Islet of Langerhans (tissue), 1 donor: ENCODE measurements around the gene PEX16.

Experiments
- FAIRE-seq: peaks from one replicate; lab custom pipeline; 2011; peaks lifted over from hg19 to GRCh38; lab: Jason Lieb, UNC

Gene PEX16

DNA sequence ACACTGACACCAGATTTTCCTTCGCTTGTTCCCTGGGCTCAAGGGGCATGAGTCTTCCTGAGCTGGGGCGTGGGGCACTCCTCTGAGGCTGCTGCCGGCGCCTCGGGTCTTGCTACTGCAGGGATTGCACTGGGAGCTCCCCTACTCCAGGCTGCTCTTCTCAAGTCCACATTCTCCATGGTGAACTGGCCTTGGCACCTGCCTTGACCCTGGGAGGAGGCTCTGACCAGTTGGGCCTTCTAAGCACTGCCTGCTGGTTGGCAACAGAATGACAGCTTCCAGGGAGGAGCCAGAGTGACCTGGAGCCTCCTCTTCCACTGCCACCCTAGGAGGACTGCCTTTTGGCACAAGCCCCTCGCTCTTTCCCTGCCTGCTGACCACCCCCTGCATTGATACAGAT lies 20.1 kb downstream of the PEX16 start:
- FAIRE-seq: no peak

DNA sequence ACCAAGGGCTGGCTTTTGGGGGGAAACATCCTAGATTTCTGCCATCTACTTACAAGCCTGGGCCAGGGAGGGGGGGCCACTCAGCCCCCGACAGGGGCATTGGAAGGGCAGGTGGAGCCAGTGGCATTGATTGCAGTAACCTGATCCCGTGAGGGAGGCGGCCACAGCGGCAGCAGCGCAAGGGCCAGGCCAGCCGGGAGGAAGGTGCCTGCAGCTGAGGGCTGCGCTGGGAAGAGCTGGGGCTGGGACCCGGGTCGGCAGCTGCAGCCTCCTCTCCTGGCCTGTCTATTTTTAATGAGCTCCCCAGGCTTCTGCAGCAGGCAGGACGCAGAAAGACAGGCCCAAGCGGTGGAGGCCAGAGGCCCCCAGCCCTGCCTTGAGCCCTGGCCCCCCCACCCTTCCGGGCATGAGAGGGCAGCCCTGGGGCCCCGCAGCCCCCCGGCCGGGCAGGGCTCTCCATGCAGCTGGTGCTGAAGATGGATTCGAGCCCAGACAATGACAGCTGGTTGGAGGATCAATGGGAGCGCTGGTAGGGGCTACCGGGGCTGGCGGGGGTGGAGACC lies 21.2 kb downstream of the PEX16 start:
- no peak for FAIRE-seq

DNA sequence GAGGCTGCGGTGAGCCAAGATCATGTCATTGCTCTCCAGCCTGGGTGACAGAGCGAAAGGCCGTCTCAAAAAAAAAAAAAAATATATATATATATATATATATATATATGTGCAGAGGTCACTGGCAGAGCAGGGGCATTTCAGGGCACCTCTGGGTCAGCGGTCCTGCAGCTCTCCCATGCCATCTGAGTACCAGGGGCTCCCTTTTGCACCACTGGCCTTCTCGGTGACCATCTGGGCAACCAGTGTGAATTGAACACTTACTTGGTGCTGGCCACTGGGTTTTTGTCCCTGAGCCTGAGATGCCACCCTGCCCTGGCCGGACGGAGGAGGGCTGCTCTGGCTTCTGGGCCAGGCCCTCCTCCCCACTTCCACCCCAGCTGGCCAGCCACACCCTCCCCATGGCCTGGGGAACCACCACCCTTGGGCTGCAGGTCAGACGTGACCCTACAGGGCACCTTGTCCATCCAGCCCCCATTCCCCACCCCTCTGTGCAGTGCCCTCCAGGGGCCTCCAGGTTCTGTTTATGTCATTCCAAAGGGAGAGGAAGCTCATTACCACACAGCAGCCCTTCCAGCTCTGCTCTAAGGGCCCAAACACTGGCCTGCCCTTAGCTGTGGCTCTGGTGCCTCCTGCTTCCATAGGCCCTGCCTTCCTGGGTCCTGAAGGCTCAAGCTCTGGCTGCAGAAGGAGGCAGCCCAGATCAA lies 22.0 kb downstream of the PEX16 start:
- FAIRE-seq: no peak

DNA sequence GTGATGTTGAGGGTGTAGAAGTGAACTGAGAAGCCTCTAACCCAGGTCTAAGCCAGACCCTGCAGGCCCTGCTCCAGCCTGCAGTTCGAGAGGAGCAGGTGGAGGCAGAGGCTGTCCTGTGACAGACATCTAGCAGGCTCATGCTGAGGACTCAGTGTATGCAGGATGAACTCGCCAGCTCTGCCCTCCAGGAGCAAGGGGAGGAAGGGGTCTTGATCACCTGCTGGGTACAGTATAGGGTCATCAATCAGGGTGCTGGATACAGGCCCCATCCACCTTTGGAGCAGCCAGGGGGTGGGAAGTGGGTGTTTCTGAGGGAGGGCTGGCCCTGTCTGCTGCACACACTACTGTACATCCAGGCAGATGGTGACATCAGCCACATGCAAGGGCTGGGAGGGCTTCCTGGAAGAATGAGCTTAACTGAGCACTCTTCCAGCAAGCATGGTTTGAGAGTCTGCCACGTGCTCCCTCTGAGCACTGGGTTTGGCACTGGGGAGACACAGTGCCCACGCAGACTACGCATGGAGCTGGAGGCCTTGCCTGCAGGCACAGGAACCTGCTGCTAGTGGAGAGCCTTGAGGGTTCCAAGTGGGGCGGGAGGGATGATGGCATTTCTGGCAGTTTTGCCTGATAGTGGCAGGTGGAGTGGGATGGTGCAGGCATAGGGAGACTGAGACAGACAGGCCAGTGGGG lies 23.0 kb downstream of the PEX16 start:
- no peak for FAIRE-seq

DNA sequence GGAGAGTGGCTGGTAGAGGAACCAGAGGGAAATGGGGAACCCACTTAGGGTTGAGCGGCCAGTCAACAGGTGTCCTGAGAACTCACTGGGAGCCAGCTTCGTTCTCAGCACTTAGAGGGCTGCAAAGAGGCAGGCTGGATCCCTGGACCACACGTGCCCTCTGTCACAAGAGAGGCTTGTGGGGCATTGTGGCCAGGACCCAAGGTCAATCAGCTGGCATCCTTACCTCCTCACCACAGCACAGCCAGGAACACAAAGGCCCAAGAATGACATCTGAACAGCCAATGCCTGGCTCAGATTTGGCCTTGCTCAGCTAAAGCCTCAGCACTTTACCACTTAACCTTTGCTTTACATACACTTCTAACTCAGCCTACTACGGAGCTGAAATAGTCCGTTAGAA lies 24.8 kb downstream of the PEX16 start:
- no peak for FAIRE-seq

DNA sequence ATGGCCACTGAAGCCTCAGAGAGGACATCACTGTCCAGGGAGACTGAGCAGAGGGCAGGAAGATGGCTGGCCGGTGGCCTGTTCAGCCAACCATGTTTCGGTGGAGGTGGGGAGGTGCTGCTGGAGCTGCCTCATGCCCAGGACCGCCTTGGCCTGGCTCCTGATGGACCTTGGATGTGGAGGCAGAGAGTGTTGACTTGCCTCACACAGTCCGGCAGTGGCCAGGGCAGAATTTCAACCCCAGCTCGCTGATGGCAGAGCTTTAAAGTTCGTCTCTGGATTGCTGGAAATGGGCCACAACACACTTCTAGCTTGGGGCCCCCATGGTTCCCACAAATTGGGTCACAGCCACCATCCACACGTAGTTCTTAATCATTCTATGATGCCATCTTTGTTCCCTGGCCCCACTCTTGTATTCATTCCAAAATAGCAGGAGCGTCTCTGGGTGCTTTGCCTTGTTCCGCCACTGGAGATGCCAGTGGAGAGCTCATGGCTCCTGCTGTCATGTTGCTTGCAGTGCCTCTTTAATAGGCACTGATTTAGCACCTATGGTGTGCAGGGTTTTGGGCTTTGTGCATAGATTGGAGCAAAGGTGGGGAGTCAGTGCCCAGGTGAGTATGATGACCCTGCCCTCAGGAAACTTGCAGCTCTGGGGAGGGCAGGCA lies 26.7 kb downstream of the PEX16 start:
- no peak for FAIRE-seq

DNA sequence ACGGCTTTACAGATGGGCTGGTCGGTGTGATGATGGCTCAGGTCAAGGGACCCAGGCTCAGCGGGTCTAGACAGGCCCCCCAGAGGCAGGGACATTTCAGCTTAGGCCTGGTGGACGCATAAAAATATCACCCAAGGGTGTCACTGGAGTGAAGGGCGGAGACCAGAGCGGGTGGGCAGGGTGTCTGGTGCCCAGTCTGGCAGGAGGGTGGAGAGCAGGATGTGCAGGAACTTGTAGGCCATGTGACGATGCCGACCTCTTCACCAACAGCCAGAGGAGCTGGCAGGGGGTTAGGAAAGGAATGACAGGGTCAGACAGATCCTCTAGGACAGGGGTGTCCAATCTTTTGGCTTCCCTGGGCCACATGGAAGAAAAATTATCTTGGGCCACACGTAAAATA lies 27.7 kb downstream of the PEX16 start:
- no peak for FAIRE-seq

DNA sequence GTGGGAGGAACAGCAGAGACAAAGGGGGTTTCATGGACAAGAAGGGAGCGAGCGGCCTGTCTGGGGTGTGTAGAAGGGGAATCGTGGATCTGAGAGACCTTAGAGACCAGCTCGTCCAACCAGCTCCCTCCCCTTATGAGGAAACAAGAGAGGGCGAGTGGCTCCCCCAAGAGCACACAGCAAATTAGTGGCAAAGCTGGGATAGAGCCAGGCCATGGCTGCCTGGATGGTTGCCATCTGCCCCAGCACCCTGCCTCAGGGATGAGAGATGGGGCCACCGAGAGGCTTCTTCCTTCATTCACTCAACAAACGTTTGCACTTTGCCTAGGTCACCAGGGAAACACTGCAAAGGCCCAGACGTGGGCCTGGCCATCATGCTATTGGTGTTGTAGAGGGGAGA lies 28.1 kb downstream of the PEX16 start:
- no peak for FAIRE-seq

DNA sequence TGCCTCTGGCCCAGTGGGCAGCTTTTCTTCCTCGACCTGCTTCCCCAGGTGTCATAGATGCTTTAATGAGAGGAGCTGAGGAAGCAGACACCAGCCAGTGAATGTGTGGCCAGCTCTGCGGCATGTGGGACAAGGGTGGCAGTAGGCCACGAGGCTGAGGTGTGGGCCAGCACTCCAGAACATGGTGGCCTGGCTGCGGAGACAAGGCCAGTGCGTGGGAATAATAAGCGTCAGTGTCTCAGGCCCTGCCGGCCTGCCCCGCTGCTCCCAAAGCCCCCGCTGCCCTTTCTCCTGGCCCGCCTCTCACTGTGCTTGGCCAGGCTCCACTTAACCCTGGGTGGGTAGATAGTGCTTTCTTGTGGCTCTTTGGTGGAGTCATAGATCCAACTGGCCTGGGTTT lies 30.1 kb downstream of the PEX16 start:
- FAIRE-seq: no peak

DNA sequence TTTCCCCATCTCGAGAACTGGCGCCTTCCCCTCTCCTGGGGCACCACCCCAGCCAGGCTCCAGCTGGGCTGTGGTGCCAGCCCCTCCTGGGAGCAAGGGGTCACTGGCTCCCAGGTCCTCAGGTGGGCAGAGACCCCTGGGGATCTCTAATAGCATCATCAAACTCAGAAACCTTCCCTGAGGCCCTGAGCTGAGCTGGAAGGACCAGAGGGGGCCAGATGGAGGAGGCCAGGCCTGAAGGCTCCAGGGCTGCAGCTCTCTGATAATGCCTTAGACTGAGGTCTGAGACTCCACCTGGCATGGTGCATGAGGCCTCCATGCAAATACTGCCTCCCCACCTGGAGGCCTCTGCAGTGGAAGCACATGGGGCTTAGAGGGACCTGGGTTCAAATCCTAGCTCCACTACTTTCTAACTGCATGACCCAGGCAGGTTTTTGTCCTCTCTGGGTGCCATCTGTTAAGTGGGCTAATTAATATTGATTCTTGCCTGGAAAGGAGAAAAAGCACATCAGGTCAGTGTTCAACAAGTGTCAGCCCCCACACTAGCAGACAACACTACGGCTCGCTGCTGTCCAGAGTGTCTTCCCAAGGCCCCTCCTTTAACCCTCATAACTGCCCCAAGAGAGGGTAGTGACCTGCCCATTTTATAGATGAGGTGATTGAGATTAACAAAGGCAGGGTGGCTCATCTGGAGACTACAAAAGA lies 30.7 kb downstream of the PEX16 start:
- FAIRE-seq: no peak

DNA sequence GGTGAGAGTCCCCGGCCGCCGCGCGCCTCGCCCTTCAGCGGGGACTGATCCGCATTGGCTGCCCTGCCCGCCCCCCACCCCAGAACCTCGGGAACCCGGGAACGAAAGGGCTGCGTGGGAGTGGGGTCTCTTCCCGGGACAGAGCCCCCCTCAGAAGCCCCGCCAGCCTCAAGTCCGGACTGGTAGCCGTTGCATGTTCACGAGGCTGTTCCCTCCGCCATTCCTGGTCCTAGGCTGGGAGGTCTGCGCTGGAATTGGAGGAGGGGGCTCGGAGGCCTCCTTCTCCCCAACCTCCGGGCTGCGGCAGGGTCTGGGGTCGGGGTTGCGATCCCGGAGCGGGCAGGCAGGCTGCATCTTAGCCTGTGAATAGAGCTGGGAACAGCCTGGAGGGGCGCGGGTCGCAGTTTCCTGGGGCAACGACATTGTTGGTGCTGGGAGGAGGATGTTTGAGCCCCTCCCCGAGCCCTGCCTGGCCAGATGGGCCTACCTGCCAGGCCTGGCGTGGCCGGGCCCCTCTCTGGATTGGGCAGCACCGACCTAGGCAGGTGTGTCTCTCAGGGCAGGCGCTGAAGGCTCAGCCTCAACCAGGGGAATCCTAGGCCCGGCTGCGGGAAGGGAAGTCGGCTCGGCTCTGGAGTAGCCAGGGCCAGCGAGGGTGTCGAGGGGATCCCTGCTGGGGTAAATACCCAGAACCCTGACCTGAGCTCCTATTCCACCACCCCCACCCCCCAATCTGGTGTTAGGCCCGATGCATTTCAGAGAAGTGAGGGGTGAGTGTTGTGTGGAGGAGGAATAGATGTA lies 31.6 kb downstream of the PEX16 start:
- no peak for FAIRE-seq

DNA sequence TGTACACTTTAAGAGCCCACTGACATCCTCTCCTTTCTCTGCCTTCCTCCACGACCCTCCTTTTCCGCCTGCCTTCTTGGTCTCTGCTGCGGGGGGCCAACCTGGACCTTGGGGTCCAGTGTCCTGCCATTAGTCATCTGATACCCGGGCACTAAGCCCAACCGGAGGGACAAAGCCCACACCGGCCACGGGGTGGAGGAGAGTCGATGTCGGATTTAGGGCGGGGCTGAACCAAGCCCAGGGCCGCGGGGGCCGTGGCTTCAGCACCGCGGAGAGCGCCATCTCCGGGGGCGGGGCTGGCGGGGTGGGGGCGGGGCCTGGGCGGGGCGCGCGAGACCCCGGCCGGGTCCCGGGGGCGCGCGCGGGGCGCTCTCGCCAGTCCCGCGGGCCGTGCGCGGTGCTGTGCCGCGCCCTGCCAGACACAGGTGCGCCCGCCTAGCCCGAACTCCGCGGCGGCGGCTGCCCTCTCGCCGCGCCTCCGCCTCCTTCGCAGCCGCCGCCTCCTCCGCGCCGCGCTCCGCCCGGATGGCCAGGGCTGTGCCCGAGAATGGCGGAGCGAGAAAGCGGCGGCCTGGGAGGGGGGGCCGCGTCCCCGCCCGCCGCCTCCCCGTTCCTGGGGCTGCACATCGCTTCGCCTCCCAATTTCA lies 32.3 kb downstream of the PEX16 start, which contains the start of gene MAPK8IP1:
MAPK8IP1 (plus strand) TSS at position 378 of the 647 bp plus-strand sequence; CDS start at position 548, 170 bp downstream.
- FAIRE-seq: no peak

DNA sequence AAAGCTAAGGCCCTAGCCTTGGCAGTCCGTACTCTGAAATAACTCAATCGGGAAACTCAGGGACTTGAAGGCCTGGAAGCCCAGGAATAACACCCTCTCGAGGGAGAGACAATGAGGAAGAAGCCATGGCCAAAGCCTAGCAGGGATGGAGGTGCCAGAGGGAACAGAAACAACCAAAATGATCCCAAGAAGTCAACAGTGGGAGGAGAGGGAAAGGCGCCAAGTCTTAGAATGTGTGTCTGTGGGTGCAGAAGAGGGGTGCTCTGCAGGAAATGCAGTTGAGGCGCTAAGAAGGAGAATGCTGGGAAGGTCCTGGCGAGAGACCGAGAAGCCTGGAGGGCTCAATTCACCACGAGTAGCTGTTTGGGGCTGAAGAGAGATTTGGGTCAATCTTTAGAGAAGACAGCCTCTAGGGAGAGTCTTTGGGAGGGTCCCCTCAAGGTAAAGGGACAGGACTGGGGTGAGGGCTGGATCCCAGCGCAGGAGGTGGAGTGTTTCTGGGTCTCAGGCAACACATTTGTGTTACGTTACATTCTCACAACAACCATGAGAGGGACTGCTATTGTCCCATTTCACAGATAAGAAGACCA lies 33.0 kb downstream of the PEX16 start:
- FAIRE-seq: no peak

DNA sequence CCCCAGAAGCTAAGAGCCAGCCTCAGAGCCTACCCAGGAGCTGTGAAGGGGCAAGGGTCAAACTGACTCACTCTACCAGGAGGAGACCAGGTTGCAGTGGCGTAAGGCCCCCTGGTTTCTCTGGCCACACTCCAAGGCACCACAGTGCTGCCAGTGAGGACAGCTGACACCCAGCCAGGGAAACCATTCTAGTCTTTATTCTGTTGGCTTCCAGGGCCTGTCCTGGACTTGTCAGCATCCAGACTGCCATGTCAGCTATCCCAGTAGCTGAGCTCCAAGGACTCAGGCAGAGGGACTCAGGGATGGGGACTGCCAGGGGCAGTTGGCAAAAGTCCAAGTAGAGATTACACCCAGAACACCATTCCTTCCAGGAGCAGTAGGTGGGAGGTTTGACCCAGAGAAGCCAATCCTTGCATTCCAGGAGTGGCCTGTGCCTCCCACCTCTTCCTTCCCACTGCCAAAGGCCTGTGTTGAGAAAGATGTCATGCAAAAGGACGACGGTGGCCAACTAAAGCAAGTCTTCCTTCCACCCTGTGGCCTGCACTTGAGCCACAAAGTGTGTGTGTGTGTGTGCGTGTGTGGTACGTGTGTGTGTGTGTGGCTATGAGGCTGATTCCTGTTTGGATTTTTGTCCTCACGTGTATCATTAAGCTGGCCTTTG lies 35.8 kb downstream of the PEX16 start:
- no peak for FAIRE-seq

DNA sequence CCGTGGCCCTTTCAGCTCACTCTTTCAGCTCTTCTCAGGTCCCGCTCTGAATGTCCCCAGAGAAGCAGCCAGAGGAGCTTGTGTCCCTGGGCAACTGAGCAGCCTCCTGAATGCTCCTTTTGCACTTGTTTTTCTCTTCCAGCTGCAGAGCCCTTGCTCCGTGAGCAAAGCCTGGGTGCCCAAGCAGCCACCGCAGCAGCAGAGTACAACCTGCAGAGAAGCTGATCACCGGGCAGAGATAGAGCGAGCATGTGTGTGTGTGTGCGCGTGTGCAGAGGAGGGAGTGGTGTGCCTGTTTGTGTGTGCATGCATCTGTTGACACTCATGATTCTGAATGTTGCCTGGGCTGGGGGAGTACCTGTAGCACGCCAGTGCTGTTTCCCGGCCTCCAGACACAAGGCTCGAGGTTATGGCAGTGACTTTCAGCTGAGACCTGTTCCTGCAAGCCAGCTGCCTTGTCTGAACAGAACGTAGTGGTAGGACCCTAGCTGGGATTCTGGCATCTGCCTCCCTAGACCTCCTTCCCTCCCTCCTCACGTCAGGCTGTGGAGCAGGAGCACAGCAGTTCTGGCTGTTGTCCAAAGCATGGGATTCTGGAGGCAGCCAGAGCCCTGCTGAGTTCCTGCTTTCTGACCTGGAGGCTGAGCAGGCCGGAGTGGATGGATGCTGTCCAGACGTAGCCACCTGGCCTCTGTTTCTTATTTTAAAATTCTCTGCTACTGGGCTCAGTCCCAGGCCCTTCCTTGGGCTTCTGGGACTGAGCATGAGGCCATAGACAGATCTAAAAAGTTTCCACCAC lies 36.7 kb downstream of the PEX16 start:
- FAIRE-seq: no peak

DNA sequence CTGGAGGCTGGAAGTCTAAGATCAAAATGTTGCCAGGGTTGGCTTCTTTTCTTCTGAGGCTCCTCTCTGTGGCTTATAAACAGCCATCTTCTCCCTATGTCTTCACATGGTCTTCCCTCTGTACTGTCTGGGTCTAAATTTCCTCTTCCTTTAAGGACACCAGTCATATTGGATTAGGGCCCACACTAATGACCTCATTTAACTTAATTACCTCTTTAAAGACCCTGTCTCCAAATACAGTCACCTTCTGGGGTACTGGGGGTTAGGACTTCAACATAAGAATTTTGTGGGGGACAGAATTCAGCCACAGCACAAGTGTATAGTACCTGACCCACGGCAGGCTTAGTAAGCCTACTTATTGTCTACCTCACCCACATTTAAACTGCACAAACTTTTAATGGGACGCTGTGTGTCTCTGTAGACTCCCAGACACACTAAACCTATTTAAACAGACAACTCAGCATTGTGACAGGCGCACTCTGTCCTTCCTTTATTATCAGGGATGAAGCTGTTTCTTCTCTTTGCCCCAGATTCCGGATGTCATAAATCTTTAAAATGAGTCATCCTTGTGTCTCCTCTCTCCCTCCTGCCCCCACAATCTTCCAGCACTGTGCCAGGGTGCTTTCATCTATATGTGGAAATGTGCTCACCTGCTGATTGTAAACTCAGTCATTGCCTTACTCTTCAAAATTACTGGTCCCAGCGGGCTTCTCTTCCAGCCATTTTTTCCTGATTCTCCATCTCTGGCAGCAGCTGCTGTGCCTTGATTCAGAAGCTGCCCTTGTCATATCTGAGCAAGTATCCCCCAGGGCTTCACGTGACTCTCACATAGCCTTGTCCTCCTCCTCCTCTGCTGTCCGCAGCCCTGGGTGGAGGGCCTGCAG lies 37.6 kb downstream of the PEX16 start:
- no peak for FAIRE-seq

DNA sequence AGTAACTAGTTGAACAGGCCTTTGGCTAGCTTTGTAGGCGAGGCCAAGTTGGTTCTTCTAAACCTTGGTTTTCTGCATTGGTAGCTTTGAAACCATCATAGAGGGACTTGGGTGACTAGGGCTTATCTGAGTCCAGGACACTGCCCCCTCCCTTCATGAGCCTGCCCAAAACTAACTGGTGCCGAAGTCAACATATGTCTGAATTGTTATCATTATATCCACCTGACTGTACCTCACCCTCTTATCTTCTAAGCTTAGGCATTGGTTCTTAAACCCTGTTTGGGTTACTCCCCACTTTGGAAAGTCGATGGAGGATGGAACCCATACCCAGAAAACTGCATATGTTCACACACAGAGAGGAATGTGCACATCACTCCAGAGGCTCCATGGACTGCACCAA lies 39.8 kb downstream of the PEX16 start:
- no peak for FAIRE-seq

DNA sequence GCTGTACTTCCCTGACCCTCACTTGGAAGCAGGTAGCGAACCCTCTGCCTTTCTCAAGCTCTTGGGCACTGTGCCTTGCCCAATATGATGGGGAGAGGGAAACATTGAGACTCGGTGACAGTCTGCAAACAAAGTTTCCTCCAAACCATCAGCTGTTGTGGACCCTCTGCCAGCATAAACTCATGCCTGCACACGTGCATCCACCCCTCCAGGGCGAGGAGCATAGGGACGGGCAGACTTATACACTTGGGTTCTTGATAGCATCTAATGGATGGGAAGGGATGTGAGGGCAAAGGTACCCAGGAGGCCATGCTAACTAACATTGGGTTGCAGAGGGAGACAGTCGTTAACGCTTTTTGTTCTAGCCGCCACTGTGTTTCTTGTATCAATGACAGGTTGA lies 40.5 kb downstream of the PEX16 start:
- no peak for FAIRE-seq
